Keratinocyte (primary cell): ENCODE results near the gene CRABP2. TPM values are rescaled to one million over a fixed set of nuclear protein-coding genes. Genes with fewer than 3 reads are reported as not detected.

Source experiments
- DNase-seq: peaks from one replicate; pipeline ENCODE4 v3.0.0-alpha.2; 2011; ENCODE audit warnings: low read depth, missing footprints, low spot score
- FAIRE-seq: peaks from 2 replicates; lab custom pipeline; 2011; peaks lifted over from hg19 to GRCh38; lab: Jason Lieb, UNC
- H2AFZ ChIP-seq: 2 replicates; pipeline ENCODE4 v1.6.0; 2012; ENCODE audit warnings: low read length, control low read depth, inconsistent platforms; ENCODE audit not compliant: control insufficient read depth
- H3K27ac ChIP-seq: 2 replicates; pipeline ENCODE4 v1.5.1; 2011; ENCODE audit warnings: low read length; ENCODE audit not compliant: control insufficient read depth, insufficient read depth
- H3K27me3 ChIP-seq: 3 replicates; pipeline ENCODE4 v1.6.0; 2011; ENCODE audit warnings: low read length; ENCODE audit not compliant: control insufficient read depth, insufficient read depth; ENCODE audit errors: extremely low read depth
- H3K36me3 ChIP-seq, 2 experiments: 2 replicates in 1 of 2; 3 replicates in 1 of 2; pipeline ENCODE4 v1.5.1; 2011; ENCODE audit warnings: low read length in 2 of 2, mild to moderate bottlenecking in 1 of 2; ENCODE audit not compliant: control insufficient read depth in 2 of 2, insufficient read depth in 2 of 2; ENCODE audit errors: extremely low read depth in 1 of 2
- H3K4me1 ChIP-seq: 3 replicates; pipeline ENCODE4 v1.5.1; 2011; ENCODE audit warnings: low read length; ENCODE audit not compliant: control insufficient read depth, insufficient read depth; ENCODE audit errors: extremely low read depth
- H3K4me2 ChIP-seq: 3 replicates; pipeline ENCODE4 v1.6.0; 2011; ENCODE audit warnings: low read depth, low read length; ENCODE audit not compliant: control insufficient read depth, insufficient read depth; ENCODE audit errors: extremely low read depth
- H3K4me3 ChIP-seq, 3 experiments: fragments of 200-600 bp in 1 of 3; sonication (generic) in 1 of 3; 2 replicates in 2 of 3; 3 replicates in 1 of 3; pipeline ENCODE4 v1.5.1; 2011 to 2016; ENCODE audit warnings: low read length in 3 of 3, mild to moderate bottlenecking in 3 of 3, control low read depth in 2 of 3, inconsistent platforms in 1 of 3, low read depth in 1 of 3, mixed read lengths in 1 of 3, mixed run types in 1 of 3, moderate library complexity in 1 of 3; ENCODE audit not compliant: control insufficient read depth in 2 of 3, insufficient read depth in 2 of 3; ENCODE audit errors: extremely low read depth in 1 of 3
- H3K79me2 ChIP-seq: 2 replicates; pipeline ENCODE4 v1.6.0; 2012; ENCODE audit warnings: low read length; ENCODE audit not compliant: control insufficient read depth, insufficient read depth
- H3K9ac ChIP-seq: 3 replicates; pipeline ENCODE4 v1.6.0; 2011; ENCODE audit warnings: low read length; ENCODE audit not compliant: control insufficient read depth, insufficient read depth; ENCODE audit errors: extremely low read depth
- H3K9me1 ChIP-seq: 3 replicates; pipeline ENCODE4 v1.6.0; 2011; ENCODE audit warnings: low read length; ENCODE audit not compliant: control insufficient read depth, insufficient read depth; ENCODE audit errors: extremely low read depth
- H3K9me3 ChIP-seq: 2 replicates; pipeline ENCODE4 v1.5.1; 2012; ENCODE audit warnings: low read depth, low read length; ENCODE audit not compliant: control insufficient read depth
- H4K20me1 ChIP-seq: 3 replicates; pipeline ENCODE4 v1.6.0; 2011; ENCODE audit warnings: low read length; ENCODE audit not compliant: control insufficient read depth, insufficient read depth; ENCODE audit errors: extremely low read depth
- EZH2 ChIP-seq: IDR thresholded peaks from one replicate; pipeline ENCODE4 v1.6.1; 2012; ENCODE audit warnings: inconsistent platforms, mild to moderate bottlenecking, low read length, moderate library complexity
- dilution Hi-C: fragments of 300-500 bp; cut with MboI; formaldehyde crosslinking; loops from one replicate; pipeline ENCODE4 v1.7.0; 2020; ENCODE audit warnings: low sequenced_read_pairs; ENCODE audit not compliant: extremely low pct_ligation_motif_present
- polyA plus RNA-seq, 5 experiments: library from polyadenylated mRNA; depleted of rRNA in 3 of 5; stranded (reverse) in 3 of 5; stranded (forward) in 1 of 5; unstranded in 1 of 5; fragments of >200 nt; gene quantifications; 1 replicate in 1 of 5; 2 replicates in 3 of 5; 3 replicates in 1 of 5; pipeline versions ENCODE4 v1.2.1 to v1.2.3, GENCODE V29; 2011 to 2012; ENCODE audit warnings: missing spikeins in 2 of 5, low read depth in 1 of 5, low replicate concordance in 1 of 5
- TF ChIP-seq, protein P1 (sequence below), 3 experiments: IDR thresholded peaks in 1 of 3; conservative IDR thresholded peaks in 1 of 3; optimal IDR thresholded peaks in 1 of 3; 2 replicates in 2 of 3; 3 replicates in 1 of 3; pipeline versions ENCODE3 to v1.5.1; 2011; ENCODE audit warnings: low read length in 3 of 3, mild to moderate bottlenecking in 3 of 3, moderate library complexity in 2 of 3, control low read depth in 1 of 3, inconsistent platforms in 1 of 3; ENCODE audit not compliant: insufficient read depth in 2 of 3; ENCODE audit errors: extremely low read depth in 1 of 3

CRABP2 gene
- polyA plus RNA-seq, 1 donor (not counting 4 experiments of a cell fraction or from before 2014, with no cell fraction given), result 8.4 TPM

DNA sequence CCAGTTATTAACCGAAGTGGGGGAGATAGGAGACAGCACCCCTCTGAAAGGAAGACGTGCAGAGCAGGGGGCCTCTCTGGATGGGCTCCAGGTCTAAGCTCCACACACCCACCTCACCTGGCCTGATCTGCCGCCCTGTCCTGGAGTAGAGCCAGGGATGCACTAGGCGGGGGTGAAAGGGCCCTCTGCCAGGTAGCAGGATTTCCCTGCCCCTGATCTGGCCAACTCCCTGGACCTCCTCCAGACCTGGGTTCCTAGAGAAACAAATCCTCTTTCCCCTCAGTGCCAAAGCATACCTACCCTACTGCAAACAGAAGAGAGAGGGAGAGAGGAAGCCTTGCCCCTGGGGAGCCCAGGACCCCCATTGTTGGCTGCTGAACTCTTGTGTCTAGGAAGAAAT, 2.0 kb downstream of the CRABP2 start:
- dilution Hi-C loops, result no loop called here
- Histone ChIP-seq H3K27ac (no peak overlapping the region), H3K4me3 (no peak overlapping the region), H3K9ac (no peak overlapping the region), H3K79me2 (no peaks in the 10 kb centered on the region), H3K9me1 (no peaks in the 10 kb centered on the region), H3K9me3 (no peaks in the 10 kb centered on the region), H3K27me3 (peaks cover 20% of the 10 kb centered on the region), H3K36me3 (no peaks in the 10 kb centered on the region), H3K4me2 (no peak overlapping the region), H4K20me1 (no peaks in the 10 kb centered on the region), H2AFZ (no peak overlapping the region), H3K4me1 (peaks cover 20% of the 10 kb centered on the region)
- FAIRE-seq (no peak), DNase-seq (no peak)
- TF ChIP-seq, protein P1, sequence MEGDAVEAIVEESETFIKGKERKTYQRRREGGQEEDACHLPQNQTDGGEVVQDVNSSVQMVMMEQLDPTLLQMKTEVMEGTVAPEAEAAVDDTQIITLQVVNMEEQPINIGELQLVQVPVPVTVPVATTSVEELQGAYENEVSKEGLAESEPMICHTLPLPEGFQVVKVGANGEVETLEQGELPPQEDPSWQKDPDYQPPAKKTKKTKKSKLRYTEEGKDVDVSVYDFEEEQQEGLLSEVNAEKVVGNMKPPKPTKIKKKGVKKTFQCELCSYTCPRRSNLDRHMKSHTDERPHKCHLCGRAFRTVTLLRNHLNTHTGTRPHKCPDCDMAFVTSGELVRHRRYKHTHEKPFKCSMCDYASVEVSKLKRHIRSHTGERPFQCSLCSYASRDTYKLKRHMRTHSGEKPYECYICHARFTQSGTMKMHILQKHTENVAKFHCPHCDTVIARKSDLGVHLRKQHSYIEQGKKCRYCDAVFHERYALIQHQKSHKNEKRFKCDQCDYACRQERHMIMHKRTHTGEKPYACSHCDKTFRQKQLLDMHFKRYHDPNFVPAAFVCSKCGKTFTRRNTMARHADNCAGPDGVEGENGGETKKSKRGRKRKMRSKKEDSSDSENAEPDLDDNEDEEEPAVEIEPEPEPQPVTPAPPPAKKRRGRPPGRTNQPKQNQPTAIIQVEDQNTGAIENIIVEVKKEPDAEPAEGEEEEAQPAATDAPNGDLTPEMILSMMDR (optimal IDR thresholded peaks at IDR 0.05 in 1 of 3, IDR thresholded peaks at IDR 0.05 in 1 of 3, conservative IDR thresholded peaks at IDR 0.05 in 1 of 3; ENCODE audit: extremely low read depth in 1 of 3, insufficient read depth in 2 of 3, low read length in 3 of 3), result no peak
- no peak for TF ChIP-seq EZH2

DNA sequence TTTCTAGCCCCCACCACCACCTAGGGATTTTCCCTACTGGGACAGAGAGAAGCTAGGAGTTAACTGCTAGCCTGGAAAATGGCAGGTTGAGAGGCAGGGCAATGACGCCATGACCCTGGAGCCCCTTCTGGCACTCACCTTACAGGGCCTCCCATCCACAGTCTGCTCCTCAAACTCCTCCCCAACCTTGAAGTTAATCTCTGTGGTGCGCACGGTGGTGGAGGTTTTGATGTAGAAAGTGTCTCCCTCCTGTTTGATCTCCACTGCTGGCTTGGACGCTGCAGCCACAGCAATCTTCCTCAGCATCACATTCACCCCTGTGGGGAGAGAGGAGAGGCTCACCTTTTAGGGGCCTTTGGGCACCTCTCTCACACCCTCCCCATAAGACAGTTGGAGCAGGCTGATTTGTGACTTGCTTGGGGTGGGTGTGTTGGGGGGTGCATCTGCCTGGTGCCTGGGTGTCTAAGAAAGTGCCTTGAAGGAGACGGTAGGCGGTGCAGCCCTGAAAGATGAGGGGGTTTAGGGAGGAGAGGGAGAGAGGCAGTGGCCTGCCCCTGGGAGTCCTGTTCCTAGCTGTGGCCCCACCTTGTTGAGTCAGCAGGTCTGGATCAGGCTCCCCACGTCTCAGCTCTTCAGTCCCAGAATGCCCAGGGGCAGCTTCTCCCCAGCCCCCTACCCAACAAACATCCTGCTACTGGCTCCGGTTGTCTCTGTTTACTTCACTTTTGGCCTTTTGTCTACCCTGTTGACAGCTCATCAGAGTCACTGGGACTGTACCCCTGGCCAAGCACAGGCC, 4.4 kb downstream of the CRABP2 start:
- H3K27ac ChIP-seq, result no peak overlapping the region
- TF ChIP-seq, protein P1 (optimal IDR thresholded peaks at IDR 0.05 in 1 of 3, IDR thresholded peaks at IDR 0.05 in 1 of 3, conservative IDR thresholded peaks at IDR 0.05 in 1 of 3; ENCODE audit: extremely low read depth in 1 of 3, insufficient read depth in 2 of 3, low read length in 3 of 3), result no peak
- TF ChIP-seq EZH2, result no peak
- no peak overlapping the region for H2AFZ ChIP-seq
- no peak for FAIRE-seq
- no peak for DNase-seq
- no peaks in the 10 kb centered on the region for H4K20me1 ChIP-seq
- H3K36me3 ChIP-seq, result no peaks in the 10 kb centered on the region
- peaks cover 4% of the 10 kb centered on the region for H3K27me3 ChIP-seq
- no peak overlapping the region for H3K4me2 ChIP-seq
- H3K4me3 ChIP-seq, result no peak overlapping the region
- H3K9me1 ChIP-seq, result no peaks in the 10 kb centered on the region
- no peaks in the 10 kb centered on the region for H3K79me2 ChIP-seq
- dilution Hi-C loops, result no loop called here
- H3K9me3 ChIP-seq, result no peaks in the 10 kb centered on the region
- H3K9ac ChIP-seq, result no peak overlapping the region
- H3K4me1 ChIP-seq, result peaks cover 10% of the 10 kb centered on the region
